Islet precursor cell (in vitro differentiated cells): Measurements from ENCODE around the gene PIM3.

Source experiments
- DNase-seq: peaks from one replicate; pipeline ENCODE4 v3.0.0-alpha.2; 2018

The PIM3 gene

DNA sequence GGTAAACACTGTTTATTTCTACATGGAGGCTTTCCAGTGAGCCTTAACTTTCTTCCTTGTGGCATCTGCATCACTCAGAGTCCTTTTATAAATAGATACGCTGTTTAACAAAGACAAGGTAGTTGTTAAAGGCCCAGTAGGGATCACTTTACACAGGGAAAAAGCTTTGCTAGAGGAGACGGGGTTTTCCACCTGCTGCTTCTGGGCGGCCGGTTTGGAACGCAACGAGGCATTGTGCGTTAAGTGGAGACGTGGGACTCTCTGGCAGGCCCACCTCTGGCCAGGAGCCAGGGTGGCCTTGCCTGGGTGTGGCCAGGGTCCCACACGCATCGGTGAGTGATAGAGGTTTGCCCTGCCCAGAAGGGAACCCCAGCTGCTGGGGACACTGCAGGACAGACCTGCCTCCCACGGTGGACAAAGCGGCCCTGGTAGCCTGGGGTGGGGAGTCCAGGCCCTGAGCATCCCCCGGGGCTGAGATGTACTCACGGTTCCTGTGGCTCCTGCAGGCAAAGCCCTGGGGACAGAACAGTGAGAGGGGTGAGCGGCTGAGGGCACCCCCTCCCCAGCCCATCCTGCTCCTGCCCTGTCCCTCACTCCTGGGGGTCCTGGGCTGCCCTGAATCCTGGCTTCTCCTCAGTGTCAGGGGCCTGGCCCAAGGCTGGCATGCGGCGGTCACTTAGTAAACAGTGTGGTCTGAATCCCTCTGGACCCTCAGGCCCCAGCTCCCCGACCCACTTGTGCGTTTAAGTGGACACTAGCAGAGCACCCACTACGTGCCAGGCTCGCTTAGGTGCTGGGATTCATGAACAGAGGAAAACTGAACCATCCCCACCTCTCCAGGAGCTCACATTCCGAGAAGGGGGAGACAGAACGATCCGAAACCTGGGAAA lies 47.8 kb downstream of the PIM3 start:
- peak; percentile 43 for DNase-seq

DNA sequence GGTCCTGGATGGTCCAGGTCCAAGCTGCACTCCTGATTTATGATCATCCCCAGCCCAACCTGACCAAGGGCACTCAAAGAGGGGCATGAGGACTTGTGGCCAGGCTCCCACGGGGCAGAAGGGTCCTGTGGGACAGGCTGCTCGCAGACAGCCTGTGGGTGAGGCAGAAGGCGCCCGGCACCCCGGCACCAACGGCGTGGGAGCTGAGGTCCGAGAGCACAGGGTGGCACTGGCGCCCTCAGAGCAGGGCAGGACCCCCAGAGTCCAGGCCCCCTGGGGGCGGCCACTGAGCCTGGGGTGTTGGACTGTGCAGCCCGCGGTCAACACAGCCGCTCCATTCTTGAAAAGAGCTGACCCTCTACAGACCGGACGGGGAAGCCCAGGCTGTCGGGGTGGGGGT lies 48.7 kb downstream of the PIM3 start:
- DNase-seq, result peak; percentile 48

DNA sequence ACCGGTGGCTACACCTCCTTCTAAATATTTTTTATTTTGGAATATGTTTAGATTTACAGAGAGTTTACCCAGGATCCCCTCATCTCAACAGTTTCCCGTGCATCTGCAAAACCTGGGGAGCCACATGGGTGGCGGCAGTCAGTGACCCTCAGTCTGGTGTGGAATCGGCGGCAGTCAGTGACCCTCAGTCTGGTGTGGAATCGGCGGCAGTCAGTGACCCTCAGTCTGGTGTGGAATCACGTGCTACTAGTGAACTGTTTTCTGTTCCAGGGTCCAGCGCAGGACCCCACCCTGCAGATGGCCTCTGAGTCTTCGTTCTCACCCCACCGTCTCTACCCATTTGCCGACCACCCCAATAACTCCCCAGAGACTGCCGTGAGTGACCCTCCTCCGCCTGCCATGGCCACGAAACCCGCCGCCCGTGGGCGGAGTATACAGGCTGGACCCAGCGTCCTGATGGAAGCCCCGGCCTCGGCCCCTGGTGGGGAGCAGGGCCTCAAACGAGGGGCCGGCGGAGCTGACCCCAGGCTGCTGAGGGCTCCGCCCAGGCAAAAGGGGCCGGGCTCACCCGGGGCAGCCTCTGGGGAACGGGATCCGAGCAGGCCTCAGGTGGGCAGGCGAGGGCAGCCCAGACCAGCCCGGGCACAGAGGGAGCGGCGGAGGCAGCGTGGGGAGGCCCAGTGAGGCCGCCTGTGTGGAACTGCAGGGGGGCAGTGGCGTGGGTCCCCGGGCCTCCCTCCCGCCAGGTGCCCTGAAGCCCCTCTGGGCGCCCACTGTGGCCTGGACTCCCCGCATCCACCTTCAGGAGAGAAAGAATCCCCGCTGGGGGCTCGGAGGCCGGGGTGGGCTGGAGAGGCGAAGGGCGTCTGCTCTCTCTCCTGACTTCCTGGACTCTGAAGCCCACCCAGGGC lies 49.4 kb downstream of the PIM3 start:
- DNase-seq, result no peak

DNA sequence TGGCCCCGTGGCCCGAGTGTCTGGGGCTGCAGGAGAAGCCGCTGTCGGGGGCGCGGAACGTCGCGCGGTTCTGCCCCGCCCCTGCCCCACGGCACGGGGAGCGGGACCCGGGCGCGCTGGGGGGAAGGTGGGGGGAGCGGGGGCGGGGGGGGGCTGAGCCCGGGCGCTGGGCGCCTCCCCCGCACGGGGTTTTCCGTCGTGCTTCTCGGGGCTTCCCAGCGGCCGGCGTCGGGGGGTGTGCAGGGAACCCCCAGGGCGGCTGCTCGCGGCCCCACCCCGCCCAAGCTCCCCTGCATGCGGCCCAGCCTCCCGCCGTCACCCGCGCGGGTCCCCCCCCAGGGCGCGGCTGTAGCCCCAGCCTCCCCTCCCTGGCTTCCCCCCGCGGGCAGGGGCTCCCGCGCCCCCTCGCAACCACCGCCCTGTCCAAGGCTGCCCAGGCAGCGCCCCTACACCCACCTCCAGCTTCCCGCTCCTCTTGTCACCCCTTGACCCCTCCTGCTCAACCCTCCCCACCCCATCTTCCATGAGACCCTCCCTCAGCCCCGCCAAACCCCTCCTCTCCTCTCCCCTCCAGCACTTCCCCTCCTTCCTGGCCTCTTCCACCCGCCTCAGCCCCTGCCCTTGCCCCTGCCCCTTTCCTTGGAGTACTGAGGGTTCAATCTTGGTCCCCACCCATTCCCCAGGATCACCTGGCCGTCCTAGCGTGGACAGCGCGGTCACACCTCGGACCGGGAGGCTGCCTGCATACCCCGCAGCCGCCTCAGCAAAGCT lies 50.3 kb downstream of the PIM3 start:
- DNase-seq, result peak; percentile 50

DNA sequence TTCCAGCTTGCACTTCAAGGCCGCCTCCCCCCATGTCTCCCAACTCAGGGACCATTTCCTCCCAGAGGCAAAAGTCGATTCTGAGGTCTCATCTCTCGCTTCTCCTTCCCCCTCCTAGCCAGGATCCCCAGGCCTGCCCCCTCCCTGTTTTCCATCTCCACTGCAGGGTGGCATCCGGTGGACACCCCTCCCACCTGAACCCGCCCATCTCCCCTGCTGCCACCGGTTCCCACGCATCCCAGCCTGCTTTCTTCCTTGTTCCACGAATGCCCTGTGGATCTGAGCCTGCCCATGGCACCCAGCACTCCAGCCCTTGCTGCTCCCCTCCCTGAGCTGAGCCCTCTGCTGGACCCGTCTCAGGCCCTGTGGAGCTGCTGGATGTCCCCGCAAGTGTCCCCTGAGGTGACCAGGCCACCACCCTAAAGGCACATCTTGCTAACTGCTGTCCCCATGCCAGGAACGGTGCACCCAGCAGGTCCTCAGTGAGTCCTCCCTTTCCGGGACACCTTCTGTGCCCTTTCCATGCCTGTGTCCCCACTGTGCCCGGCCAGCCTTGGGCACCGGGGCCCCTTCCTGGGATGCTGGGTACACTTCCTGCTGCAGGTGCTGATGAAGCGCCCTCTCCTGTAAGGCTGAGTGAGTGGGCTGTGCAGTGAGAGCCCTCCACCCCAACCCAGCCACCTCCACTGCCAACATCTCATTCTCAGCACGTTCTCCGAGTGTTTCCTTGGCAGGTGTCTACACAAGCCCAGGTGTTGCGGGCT lies 51.1 kb downstream of the PIM3 start:
- no peak for DNase-seq

DNA sequence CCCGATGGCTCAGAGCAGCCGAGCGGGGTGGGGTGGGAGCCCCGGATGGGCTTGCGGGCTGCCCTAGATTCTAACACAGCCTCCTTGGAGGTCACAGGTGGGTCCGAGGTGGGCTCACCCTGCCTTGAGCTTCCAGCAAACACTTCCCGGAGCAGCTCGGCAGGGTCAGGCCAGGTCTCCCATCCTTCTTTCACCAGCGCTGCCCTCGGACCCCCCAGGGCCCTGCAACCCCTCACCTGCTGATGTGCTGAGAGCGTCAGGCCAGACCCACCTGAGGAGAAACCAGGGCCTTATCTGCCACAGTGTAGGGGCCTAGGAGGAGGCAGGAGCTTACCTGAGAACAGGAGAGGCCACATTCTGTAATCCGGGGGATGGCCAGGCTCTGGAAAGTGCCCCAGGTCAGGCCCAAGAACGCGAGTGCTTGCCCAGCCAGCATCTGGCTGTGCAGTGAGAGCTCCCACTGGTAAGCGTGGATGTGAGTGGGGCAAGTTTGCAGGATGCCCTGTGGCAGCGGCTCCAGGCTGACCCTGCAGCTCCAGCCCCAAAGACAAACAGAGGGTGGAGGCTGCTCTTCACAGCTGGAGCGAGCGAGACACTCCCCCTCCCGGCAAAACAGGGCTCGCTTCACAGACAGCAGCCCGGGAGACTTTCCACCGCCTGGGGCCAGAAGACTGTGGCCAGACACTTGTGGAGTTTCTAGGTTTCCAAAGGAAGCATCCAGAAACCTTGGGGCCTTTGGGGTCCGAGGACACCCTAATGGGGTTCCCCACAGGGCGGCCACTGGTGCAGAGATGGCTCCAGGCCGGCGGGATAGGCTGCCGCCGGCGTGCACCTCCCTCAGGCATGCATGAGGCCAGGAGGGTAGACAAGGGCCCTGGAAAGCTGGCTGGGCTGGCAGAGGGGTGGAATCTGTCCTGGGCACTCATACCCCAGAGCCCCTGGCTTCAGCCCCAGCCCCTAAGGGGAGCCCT lies 51.9 kb downstream of the PIM3 start, which contains the start of gene IL17REL:
Gene IL17REL (minus strand): TSS at position 555 of the 971 bp plus-strand sequence. CDS start 119 bp downstream, at position 436.
- DNase-seq, result peak; percentile 70
